Chondrocyte (in vitro differentiated cells): Measurements from ENCODE around the gene FTO. TPM values are rescaled to one million over a fixed set of nuclear protein-coding genes. Genes with fewer than 3 reads are reported as not detected.

Experiments used
- DNase-seq: peaks from one replicate; pipeline ENCODE4 v3.0.0; 2021; ENCODE audit warnings: mixed read lengths, low spot score
- H3K27ac Mint-ChIP-seq: one replicate; pipeline ENCODE4 v1.8.0; 2021; ENCODE audit warnings: mild to moderate bottlenecking, moderate library complexity, mixed read lengths; ENCODE audit not compliant: unreplicated experiment
- H3K27me3 Mint-ChIP-seq: 2 replicates; pipeline ENCODE4 v1.8.0; 2021; ENCODE audit warnings: low read depth, mixed read lengths
- H3K36me3 Mint-ChIP-seq: 2 replicates; pipeline ENCODE4 v1.8.0; 2021; ENCODE audit warnings: low read depth, mixed read lengths
- H3K4me1 Mint-ChIP-seq: 2 replicates; pipeline ENCODE4 v1.8.0; 2021; ENCODE audit warnings: low read depth, mild to moderate bottlenecking, mixed read lengths
- H3K4me3 Mint-ChIP-seq: one replicate; pipeline ENCODE4 v1.8.0; 2021; ENCODE audit warnings: mild to moderate bottlenecking, moderate library complexity, mixed read lengths; ENCODE audit not compliant: unreplicated experiment
- H3K9me3 Mint-ChIP-seq: 2 replicates; pipeline ENCODE4 v1.8.0; 2021; ENCODE audit warnings: low read depth, mixed read lengths
- CTCF ChIP-seq: fragments of 200-600 bp; sonication (generic); IDR thresholded peaks from 2 replicates; pipeline ENCODE4 v1.5.0; 2021; ENCODE audit warnings: antibody characterized with exemption, mild to moderate bottlenecking, moderate library complexity
- total RNA-seq: library from RNA; stranded (reverse); gene quantifications from 3 replicates; pipeline ENCODE4 v1.2.1, GENCODE V29; 2021

Gene FTO
- total RNA-seq, 1 donor from 2014 or later = 85.7 TPM

- peaks cover 16% of the 10 kb centered on the region for H3K4me1 Mint-ChIP-seq
- H3K27ac Mint-ChIP-seq = no peak overlapping the region
- no peaks in the 10 kb centered on the region for H3K27me3 Mint-ChIP-seq
- no peak for DNase-seq
- H3K9me3 Mint-ChIP-seq = no peaks in the 10 kb centered on the region
- TF ChIP-seq CTCF = no peak
- no peak overlapping the region for H3K4me3 Mint-ChIP-seq
- H3K36me3 Mint-ChIP-seq = no peaks in the 10 kb centered on the region
Measured at GRCh38 chr16:54076006-54076504, 372.1 kb downstream of the FTO start.

GRCh38 chr16:54077050-54077821 lies 373.3 kb downstream of the FTO start:
- no peak for DNase-seq
- Mint-ChIP-seq H3K27me3 (no peaks in the 10 kb centered on the region), H3K9me3 (no peaks in the 10 kb centered on the region), H3K27ac (no peak overlapping the region), H3K36me3 (no peaks in the 10 kb centered on the region), H3K4me1 (peaks cover 20% of the 10 kb centered on the region), H3K4me3 (no peak overlapping the region)
- TF ChIP-seq CTCF = no peak

- Mint-ChIP-seq H3K27me3 (no peaks in the 10 kb centered on the region), H3K4me1 (peaks cover 20% of the 10 kb centered on the region), H3K27ac (peak overlapping the region; percentile 92), H3K36me3 (no peaks in the 10 kb centered on the region), H3K9me3 (no peaks in the 10 kb centered on the region), H3K4me3 (no peak overlapping the region)
- no peak for TF ChIP-seq CTCF
- no peak for DNase-seq
Measured at GRCh38 chr16:54080524-54081008, 376.6 kb downstream of the FTO start.

GRCh38 chr16:54086791-54087190 lies 382.8 kb downstream of the FTO start:
- Mint-ChIP-seq H3K4me1 (no peaks in the 10 kb centered on the region), H3K4me3 (no peak overlapping the region), H3K9me3 (peaks cover 8% of the 10 kb centered on the region), H3K27me3 (no peaks in the 10 kb centered on the region), H3K27ac (no peak overlapping the region), H3K36me3 (peaks cover 4% of the 10 kb centered on the region)
- no peak for DNase-seq
- no peak for TF ChIP-seq CTCF

GRCh38 chr16:54090602-54091001 lies 386.6 kb downstream of the FTO start:
- H3K27me3 Mint-ChIP-seq = no peaks in the 10 kb centered on the region
- H3K36me3 Mint-ChIP-seq = peaks cover 11% of the 10 kb centered on the region
- H3K4me1 Mint-ChIP-seq = no peaks in the 10 kb centered on the region
- H3K9me3 Mint-ChIP-seq = peaks cover 8% of the 10 kb centered on the region
- no peak for DNase-seq
- H3K27ac Mint-ChIP-seq = no peak overlapping the region
- H3K4me3 Mint-ChIP-seq = no peak overlapping the region
- TF ChIP-seq CTCF = no peak
